Aorta (tissue), 5 donors: Measurements from ENCODE around the gene NUDT4. TPM values are rescaled to one million over a fixed set of nuclear protein-coding genes. Genes with fewer than 3 reads are reported as not detected.
"Not testable (repeated sequence)": the region's sequence is repeated elsewhere in the genome, so short reads cannot be mapped to it uniquely, and the experiment has no call there.

Experiments used
- ATAC-seq: fragments of 200-7000 bp; cut with Tn5 transposase; one replicate; pipeline ENCODE4 v1.9.1; 2022; ENCODE audit warnings: moderate library complexity; ENCODE audit not compliant: low FRiP score
- DNase-seq, 2 donors: peaks; one replicate each; pipeline ENCODE4 v3.0.0-alpha.2; 2020
- H3K27ac ChIP-seq, 2 donors: one replicate each; pipeline ENCODE4 v1.5.1; 2013; ENCODE audit warnings: low read length in 2 of 2, mild to moderate bottlenecking in 2 of 2, moderate library complexity in 2 of 2, control low read depth in 1 of 2, inconsistent platforms in 1 of 2, low read depth in 1 of 2
- H3K27me3 ChIP-seq, 2 donors: one replicate each; pipeline ENCODE4 v1.6.1; 2013; ENCODE audit warnings: control low read depth in 1 of 2, low read length in 1 of 2, mild to moderate bottlenecking in 1 of 2, moderate library complexity in 1 of 2; ENCODE audit not compliant: insufficient read depth in 2 of 2, control insufficient read depth in 1 of 2
- H3K36me3 ChIP-seq, 2 donors: one replicate each; pipeline ENCODE4 v1.6.1; 2013; ENCODE audit warnings: control low read depth in 1 of 2, low read length in 1 of 2, mild to moderate bottlenecking in 1 of 2; ENCODE audit not compliant: insufficient read depth in 2 of 2, control insufficient read depth in 1 of 2
- H3K4me1 ChIP-seq, 2 donors: one replicate each; pipeline ENCODE4 v1.6.1; 2013; ENCODE audit warnings: low read length in 2 of 2, control low read depth in 1 of 2, mild to moderate bottlenecking in 1 of 2, moderate library complexity in 1 of 2; ENCODE audit not compliant: insufficient read depth in 2 of 2, control insufficient read depth in 1 of 2
- H3K4me3 ChIP-seq, 2 donors: one replicate each; pipeline ENCODE4 v1.5.1; 2013; ENCODE audit warnings: low read length in 2 of 2, control low read depth in 1 of 2, mild to moderate bottlenecking in 1 of 2
- H3K9me3 ChIP-seq: one replicate; pipeline ENCODE4 v1.6.1; 2013; ENCODE audit warnings: mild to moderate bottlenecking, low read length; ENCODE audit not compliant: control insufficient read depth
- WGBS, 2 donors: extraction: QIAGEN DNeasy Blood & Tissue Kit; methylation state at CpG; one replicate each; pipeline ENCODE4 v1.1.7; 2013; 5-methylcytosine and 5-hydroxymethylcytosine counted together
- intact Hi-C, 2 donors: fragments of 100-400 bp; cut with DNase I; formaldehyde crosslinking; loops; one replicate each; pipeline versions ENCODE4 v1.14.2 to v1.15.0; 2022
- polyA plus RNA-seq, 2 donors: library from polyadenylated mRNA; stranded (reverse); fragments of 200-250 nt; gene quantifications; one replicate each; pipeline ENCODE4 v1.2.3, GENCODE V29; 2013
- total RNA-seq, 2 donors: library from RNA; stranded (reverse); fragmentation: NEBNext Ultra II Directional; extraction: Animal tissue kit (Norgen Biotek cat#: 25700); gene quantifications; one replicate each; pipeline ENCODE4 v1.2.1, GENCODE V29; 2021
- donor health status: healthy with polysubstance abuse.
- donor health status: Bipolar disorder and iron deficiency.
- donor health status: DM: no; HTN: no; CAD: no.
- donor health status: DM: no; HTN: no; CAD: no.
- donor health status: DM: yes; HTN: yes; CAD: no.

NUDT4 gene
- total and polyA plus RNA-seq, 4 donors: 47.3 to 101 (median 65.6) TPM

DNA sequence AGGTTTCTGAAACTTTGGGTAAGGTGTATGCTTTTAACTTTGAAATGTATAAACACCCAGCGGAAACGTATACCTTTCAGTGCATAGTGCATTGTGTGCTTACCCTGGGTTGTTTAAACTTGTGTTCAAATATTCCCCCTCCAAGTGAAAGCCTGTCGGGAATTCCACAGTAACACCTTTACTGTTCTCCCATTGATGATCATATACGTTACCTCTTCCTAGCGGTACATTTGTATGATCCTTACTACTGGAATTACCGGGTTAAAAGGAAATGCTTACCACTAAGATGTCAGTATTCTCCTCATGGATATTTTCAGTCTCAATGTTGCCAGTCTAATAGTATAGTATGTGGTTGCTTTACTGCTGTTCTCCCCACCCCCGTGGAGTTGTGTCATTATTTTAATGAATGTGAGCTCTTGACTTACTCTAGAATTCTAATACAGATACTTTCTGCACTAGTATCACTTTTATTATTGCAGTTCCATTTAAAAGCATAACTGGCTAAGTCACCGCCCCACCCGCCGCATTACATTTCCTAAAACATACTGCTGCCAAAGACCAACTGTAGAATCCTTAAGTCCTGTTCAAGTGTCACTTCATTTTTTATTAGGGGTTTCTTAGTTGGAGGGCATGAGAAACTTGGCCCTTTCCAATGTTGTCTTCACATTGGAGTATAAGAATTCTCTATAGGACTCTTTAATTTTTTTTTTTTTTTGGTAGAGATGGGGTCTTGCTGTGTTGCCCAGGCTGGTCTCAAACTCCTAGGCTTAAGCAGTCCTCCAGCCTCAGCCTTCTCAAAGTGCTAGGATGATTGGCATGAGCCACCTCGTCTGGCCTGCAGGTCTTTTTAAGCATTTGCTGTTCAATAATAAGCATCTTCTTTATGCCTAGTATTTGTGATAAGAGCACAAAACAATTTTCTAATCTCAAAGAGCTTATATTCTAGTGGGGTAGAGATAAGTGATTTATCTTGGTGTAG, 24.9 kb downstream of the NUDT4 start:
- Histone ChIP-seq H3K27me3 (no peaks in the 10 kb centered on the region), H3K27ac (no peak overlapping the region), H3K4me1 (peaks cover 0 to 2% of the 10 kb centered on the region in 2 donors), H3K9me3 (no peaks in the 10 kb centered on the region), H3K36me3 (peaks cover 0 to 4% of the 10 kb centered on the region in 2 donors), H3K4me3 (no peak overlapping the region)
- no peak for ATAC-seq
- WGBS, 2 donors: 84% methylated on average over 11 of the region's 11 CpGs
- intact Hi-C loops: no loop called here
- DNase-seq: no peak

DNA sequence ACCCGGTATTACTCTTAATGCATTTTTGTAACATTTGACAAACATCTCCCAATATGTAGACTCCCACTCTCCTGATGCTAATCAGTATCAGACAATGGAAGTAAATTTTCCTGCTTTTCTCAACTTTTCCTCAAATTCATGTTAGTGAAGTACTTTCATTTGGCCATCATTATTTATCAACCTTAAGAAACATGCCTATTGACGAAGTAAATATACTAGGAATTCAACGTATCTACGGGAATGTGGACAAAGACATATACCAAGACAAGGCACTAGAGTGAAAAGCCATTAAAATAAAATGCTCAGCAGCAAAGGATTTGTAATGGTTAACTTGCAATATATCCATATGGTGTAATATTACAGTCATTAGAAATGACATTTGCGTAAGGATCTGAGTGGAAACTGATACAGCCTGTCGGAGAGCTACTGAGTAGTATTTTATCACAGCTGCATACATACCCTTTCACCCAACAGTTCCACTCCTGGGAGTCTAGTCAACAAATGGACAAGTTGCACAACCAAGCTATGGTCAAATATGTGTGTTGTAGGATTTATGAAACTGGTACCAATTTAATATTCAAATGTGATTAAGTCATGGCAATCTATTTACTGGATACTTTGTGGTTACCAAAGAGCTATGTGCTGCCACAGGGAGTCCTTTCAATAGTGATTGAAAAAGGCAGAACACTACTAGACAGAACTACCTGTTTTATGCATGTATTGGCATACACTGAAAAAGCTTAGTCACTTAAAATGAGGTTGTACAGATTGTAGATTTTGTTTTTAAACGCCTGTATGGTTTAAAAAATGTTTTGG, 26.5 kb downstream of the NUDT4 start:
- H3K27me3 ChIP-seq: no peaks in the 10 kb centered on the region
- 77 to 78% methylated on average over 7 of the region's 7 CpGs for WGBS, 2 donors
- no peak overlapping the region for H3K4me3 ChIP-seq
- H3K9me3 ChIP-seq: no peaks in the 10 kb centered on the region
- peak overlapping the region; percentile 43 to 63 for H3K27ac ChIP-seq
- ATAC-seq (no peak), DNase-seq (no peak)
- intact Hi-C loops: no loop called here
- no peaks in the 10 kb centered on the region for H3K36me3 ChIP-seq
- peaks cover 0 to 2% of the 10 kb centered on the region in 2 donors for H3K4me1 ChIP-seq

DNA sequence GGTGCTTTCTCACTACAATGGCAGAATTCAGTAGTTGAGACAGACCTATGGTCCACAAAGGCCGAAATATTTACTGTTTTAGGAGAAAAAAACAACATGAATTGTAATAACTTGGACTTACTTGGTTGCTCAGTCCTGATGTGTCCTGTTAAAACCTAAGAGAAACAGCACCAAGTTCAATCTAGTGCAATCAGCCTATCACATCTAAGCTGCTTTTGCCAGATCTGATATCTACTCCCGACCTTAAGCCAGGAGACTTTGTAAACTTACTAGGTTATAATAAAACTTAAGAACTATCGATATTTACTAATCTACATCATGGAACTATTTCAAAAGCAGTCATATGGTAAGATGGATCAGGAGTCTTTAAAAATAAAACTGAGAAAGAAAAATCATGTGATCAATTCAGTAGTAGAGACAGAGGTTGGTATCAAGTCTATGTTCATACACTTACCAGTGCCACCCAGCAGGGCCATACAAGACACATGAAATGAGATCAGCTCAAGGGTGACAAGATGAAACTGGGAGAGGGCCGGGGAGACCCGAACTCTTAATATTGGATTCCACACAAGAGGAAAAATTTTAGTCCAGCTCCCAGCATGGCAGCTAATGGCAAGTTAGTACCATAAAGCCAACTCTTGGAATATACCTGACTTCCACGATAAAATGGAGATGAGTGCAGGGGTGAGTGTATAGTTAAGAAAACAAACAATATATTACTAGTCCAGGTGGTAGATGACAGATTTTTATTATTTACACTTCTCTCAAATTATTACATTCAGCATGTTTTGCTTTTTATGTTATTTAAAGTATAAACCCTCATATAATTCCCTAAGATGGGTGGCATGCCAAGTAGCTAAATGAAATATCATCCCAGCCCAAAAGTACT, 27.5 kb downstream of the NUDT4 start:
- no peaks in the 10 kb centered on the region for H3K9me3 ChIP-seq
- 68 to 73% methylated on average over 6 of the region's 6 CpGs for WGBS, 2 donors
- H3K27ac ChIP-seq: peak overlapping the region in 1 of 2 donors; percentile 43
- no peaks in the 10 kb centered on the region for H3K36me3 ChIP-seq
- H3K27me3 ChIP-seq: no peaks in the 10 kb centered on the region
- H3K4me1 ChIP-seq: peaks cover 2 to 3% of the 10 kb centered on the region in 2 donors
- no peak overlapping the region for H3K4me3 ChIP-seq
- DNase-seq (no peak), ATAC-seq (no peak)
- intact Hi-C loops: no loop called here

DNA sequence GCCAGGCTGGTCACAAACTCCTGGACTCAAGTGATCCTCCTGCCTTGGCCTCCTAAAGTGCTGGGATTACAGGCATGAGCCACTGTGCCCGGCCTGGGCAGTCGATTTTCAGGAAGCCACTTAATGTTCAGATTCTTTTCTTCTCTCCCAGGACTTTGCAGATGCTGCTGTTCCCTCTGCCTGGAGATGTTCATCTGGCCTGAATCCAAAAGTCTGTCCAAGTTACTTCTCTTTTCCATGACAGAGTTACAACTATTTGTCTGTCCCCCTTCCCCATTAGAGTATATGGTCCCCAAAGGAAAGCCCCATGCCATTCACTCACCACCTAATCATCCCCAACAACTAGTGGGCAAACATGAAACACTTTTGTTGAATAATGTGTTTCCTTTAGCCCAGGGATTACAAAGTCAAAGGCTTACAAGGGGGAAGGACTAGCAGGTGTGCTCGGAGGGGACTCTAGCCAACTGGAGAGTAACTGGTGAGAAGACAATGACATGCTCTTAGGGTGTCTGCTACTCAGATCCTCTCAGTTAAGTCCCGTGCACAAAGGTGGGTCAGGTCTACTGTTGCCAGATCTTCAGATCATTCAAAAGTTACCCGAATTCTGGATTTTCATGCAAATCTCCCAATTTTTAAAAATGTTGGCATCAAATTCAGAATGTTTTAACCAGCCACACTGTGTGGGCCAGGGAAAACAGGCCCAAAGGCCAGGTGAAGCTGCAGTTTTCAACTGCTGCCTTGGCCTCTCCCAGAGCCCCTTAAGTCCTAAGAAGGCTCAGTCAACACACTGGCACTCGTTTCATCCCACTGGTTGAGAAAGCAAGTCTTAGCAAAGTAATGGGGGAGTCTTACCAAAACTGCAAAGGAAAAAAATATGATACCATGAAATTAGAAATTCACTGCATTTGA, 29.6 kb downstream of the NUDT4 start:
- WGBS, 2 donors: 76 to 82% methylated on average over 6 of the region's 6 CpGs
- intact Hi-C loops: no loop called here
- ATAC-seq: no peak

DNA sequence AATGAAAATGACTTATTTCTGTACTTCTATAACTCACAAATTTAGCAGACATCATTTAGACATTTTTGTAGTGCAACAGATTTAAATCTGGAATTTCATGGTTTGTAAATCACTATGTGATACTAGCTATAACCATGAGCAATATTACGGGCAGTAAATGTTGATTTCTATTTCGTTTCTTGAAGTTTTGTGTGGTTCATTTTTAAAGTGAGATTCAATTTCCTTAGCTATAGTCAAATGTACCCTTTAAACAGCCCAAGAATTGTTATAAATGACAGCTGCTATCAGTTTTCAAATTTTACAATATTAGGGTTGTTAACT, 30.2 kb downstream of the NUDT4 start:
- no peaks in the 10 kb centered on the region for H3K9me3 ChIP-seq
- no peaks in the 10 kb centered on the region for H3K27me3 ChIP-seq
- no peak for DNase-seq
- no peak overlapping the region for H3K27ac ChIP-seq
- intact Hi-C loops: no loop called here
- no peaks in the 10 kb centered on the region for H3K36me3 ChIP-seq
- WGBS, 2 donors: 77 to 83% methylated on average over 2 of the region's 2 CpGs
- no peak overlapping the region for H3K4me3 ChIP-seq
- peaks cover 3 to 4% of the 10 kb centered on the region in 2 donors for H3K4me1 ChIP-seq
- ATAC-seq: no peak

More for the DNA sequence above, 29.6 kb downstream of the NUDT4 start:
- peaks cover 3 to 4% of the 10 kb centered on the region in 2 donors for H3K4me1 ChIP-seq
- no peaks in the 10 kb centered on the region for H3K36me3 ChIP-seq
- H3K9me3 ChIP-seq: no peaks in the 10 kb centered on the region
- no peak for DNase-seq
- peak overlapping the region in 1 of 2 donors; percentile 48 for H3K27ac ChIP-seq
- H3K4me3 ChIP-seq: no peak overlapping the region
- H3K27me3 ChIP-seq: no peaks in the 10 kb centered on the region

DNA sequence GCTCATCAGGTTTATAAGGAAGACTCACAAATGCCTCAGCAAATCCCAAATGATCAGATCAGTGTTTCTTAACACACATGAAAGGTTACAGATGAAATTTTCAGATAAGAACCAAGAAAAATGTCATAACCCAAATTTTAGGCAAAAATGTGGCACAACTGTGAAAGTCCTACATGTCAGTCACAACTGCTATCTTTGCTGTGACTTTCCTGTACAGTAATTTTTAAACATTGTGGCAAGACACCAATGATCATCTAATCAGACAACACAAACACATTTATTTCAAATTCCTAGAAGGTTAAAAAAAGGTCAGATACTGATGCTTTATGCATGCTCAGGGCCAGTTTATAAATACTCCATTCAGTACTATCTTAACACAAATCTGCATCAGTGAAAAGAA, 31.1 kb downstream of the NUDT4 start:
- Histone ChIP-seq H3K27me3 (no peaks in the 10 kb centered on the region), H3K36me3 (no peaks in the 10 kb centered on the region), H3K4me1 (peaks cover 2 to 3% of the 10 kb centered on the region in 2 donors), H3K9me3 (no peaks in the 10 kb centered on the region), H3K27ac (no peak overlapping the region), H3K4me3 (no peak overlapping the region)
- intact Hi-C loops: no loop called here
- ATAC-seq (no peak), DNase-seq (no peak)

DNA sequence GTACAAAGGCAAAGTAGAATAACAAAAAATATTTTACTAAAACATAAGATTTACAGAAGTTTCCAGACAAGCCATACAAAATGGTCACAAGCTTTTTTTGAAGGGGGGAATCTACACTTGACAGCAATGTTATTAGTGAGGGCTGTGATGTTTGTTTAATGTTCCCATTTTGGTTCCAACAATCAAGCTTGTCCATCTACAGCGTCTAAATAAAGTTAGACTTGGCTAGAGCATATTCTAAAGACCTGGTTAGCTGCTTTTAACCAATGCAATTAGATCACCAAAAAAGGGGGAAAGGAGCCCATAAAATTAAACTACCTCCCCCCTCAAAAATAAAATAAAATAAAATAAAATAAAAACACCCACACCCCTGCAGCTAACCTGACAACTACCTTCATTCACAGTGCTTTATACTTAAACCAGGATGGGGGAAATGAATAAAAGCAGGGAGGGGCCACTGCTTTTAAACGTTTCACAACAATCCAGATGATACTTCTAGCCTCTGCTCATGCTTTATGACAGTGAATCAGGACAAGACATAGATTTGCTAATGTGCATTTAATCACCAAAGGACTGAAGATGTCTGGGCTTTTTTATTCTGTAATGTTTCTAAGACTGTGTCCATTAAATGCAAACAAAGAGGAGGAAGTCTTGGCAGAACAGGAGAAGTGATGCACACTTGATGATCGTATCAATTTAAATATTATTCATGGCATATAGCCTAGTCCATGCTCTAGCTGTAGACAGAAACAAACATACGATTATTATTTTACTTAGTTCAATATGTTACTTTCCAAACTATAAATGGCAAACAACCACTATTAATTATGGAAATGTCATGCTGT, 31.8 kb downstream of the NUDT4 start:
- H3K4me1 ChIP-seq: not testable (repeated sequence)

More for the DNA sequence above, 31.8 kb downstream of the NUDT4 start:
- ATAC-seq, intact Hi-C loops, DNase-seq, H3K4me3 ChIP-seq, H3K27ac ChIP-seq, H3K27me3 ChIP-seq, H3K36me3 ChIP-seq, H3K9me3 ChIP-seq: not testable (repeated sequence)
- 6 to 15% methylated on average over 4 of the region's 4 CpGs for WGBS, 2 donors
